HEK293 (cell line): ENCODE data around the gene CTDNEP1.

Experiments
- CTCF ChIA-PET: fragments of 350-600 bp; formaldehyde crosslinking; extraction: SDS; loops from one replicate; lab custom pipeline; 2021; ENCODE audit warnings: antibody characterized with exemption; lab: Yijun Ruan, JAX
- POLR2A ChIA-PET: fragments of 300-600 bp; formaldehyde crosslinking; extraction: SDS; loops from one replicate; lab custom pipeline; 2020; ENCODE audit warnings: antibody characterized with exemption, inconsistent platforms; lab: Yijun Ruan, JAX
- H3K27ac ChIP-seq: fragments of 200-500 bp; sonication (Bioruptor generic); 2 replicates; pipeline ENCODE4 v1.5.1; 2014; ENCODE audit warnings: low read depth, low read length, control low read depth, inconsistent platforms; ENCODE audit errors: extremely low read depth
- H3K36me3 ChIP-seq, 2 experiments: fragments of 200-500 bp in 1 of 2; sonication (Bioruptor generic) in 1 of 2; 1 replicate in 1 of 2; 2 replicates in 1 of 2; pipeline ENCODE4 v1.5.1; 2014 to 2017; ENCODE audit warnings: inconsistent platforms in 2 of 2, low read length in 2 of 2; ENCODE audit not compliant: control insufficient read depth in 2 of 2, insufficient read depth in 1 of 2
- H3K4me1 ChIP-seq: fragments of 200-500 bp; sonication (Bioruptor generic); 2 replicates; pipeline ENCODE4 v1.5.1; 2014; ENCODE audit warnings: mild to moderate bottlenecking, low read length, inconsistent platforms; ENCODE audit not compliant: control insufficient read depth, insufficient read depth
- H3K4me3 ChIP-seq: 2 replicates; pipeline ENCODE4 v1.5.1; 2011; ENCODE audit warnings: low read depth, mild to moderate bottlenecking, control low read depth, low read length, moderate library complexity
- H3K9me3 ChIP-seq: fragments of 200-500 bp; sonication (Bioruptor generic); 2 replicates; pipeline ENCODE4 v1.5.1; 2014; ENCODE audit warnings: low read depth, low read length, inconsistent platforms; ENCODE audit not compliant: control insufficient read depth, insufficient read depth
- ATF2 ChIP-seq: fragments of 450-650 bp; formaldehyde crosslinking; IDR thresholded peaks from 2 replicates; pipeline ENCODE4 v1.5.1; 2016; ENCODE audit warnings: missing biosample characterization, missing genetic modification characterization, low read depth
- EGR2 ChIP-seq: fragments of 450-650 bp; formaldehyde crosslinking; IDR thresholded peaks from 2 replicates; pipeline ENCODE4 v1.5.1; 2016; ENCODE audit warnings: low read depth, missing biosample characterization, missing genetic modification characterization
- GLI2 ChIP-seq: fragments of 450-650 bp; formaldehyde crosslinking; IDR thresholded peaks from 2 replicates; pipeline ENCODE4; 2017; ENCODE audit warnings: missing biosample characterization, missing genetic modification characterization, low read depth, borderline replicate concordance
- GLI4 ChIP-seq: fragments of 450-650 bp; formaldehyde crosslinking; IDR thresholded peaks from 2 replicates; pipeline ENCODE4 v1.5.1; 2016; ENCODE audit warnings: missing biosample characterization, missing genetic modification characterization
- GLIS2 ChIP-seq: fragments of 450-650 bp; formaldehyde crosslinking; IDR thresholded peaks from 2 replicates; pipeline ENCODE4 v1.5.1; 2016; ENCODE audit warnings: missing biosample characterization, missing genetic modification characterization
- HOXC10 ChIP-seq: sonication (generic); formaldehyde crosslinking; IDR thresholded peaks from 2 replicates; pipeline ENCODE4 v1.8.1; 2023; ENCODE audit warnings: mild to moderate bottlenecking, missing genetic modification reagents
- KLF1 ChIP-seq: fragments of 450-650 bp; formaldehyde crosslinking; IDR thresholded peaks from 2 replicates; pipeline ENCODE4 v1.5.1; 2016; ENCODE audit warnings: missing biosample characterization, missing genetic modification characterization
- KLF8 ChIP-seq: fragments of 450-650 bp; formaldehyde crosslinking; IDR thresholded peaks from 2 replicates; pipeline ENCODE4 v1.5.1; 2016; ENCODE audit warnings: missing biosample characterization, missing genetic modification characterization
- KLF9 ChIP-seq: fragments of 450-650 bp; formaldehyde crosslinking; IDR thresholded peaks from 2 replicates; pipeline ENCODE4 v1.5.1; 2016; ENCODE audit warnings: missing biosample characterization, missing genetic modification characterization, low read depth
- MYNN ChIP-seq: fragments of 450-650 bp; formaldehyde crosslinking; IDR thresholded peaks from 2 replicates; pipeline ENCODE4 v1.5.1; 2016; ENCODE audit warnings: missing biosample characterization, missing genetic modification characterization, borderline replicate concordance
- OSR2 ChIP-seq: fragments of 450-650 bp; formaldehyde crosslinking; IDR thresholded peaks from 2 replicates; pipeline ENCODE4 v1.5.1; 2016; ENCODE audit warnings: missing biosample characterization, missing genetic modification characterization
- PATZ1 ChIP-seq: fragments of 450-650 bp; formaldehyde crosslinking; IDR thresholded peaks from 2 replicates; pipeline ENCODE4 v1.5.1; 2016; ENCODE audit warnings: missing biosample characterization, missing genetic modification characterization
- PRDM10 ChIP-seq: fragments of 450-650 bp; formaldehyde crosslinking; IDR thresholded peaks from 2 replicates; pipeline ENCODE4 v1.5.1; 2016; ENCODE audit warnings: missing biosample characterization, missing genetic modification characterization
- SP7 ChIP-seq: fragments of 450-650 bp; formaldehyde crosslinking; IDR thresholded peaks from 2 replicates; pipeline ENCODE4 v1.5.1; 2016; ENCODE audit warnings: missing biosample characterization, missing genetic modification characterization
- ZBTB17 ChIP-seq: fragments of 450-650 bp; formaldehyde crosslinking; IDR thresholded peaks from 2 replicates; pipeline ENCODE4 v1.5.1; 2016; ENCODE audit warnings: missing biosample characterization, missing genetic modification characterization
- ZBTB26 ChIP-seq: fragments of 450-650 bp; formaldehyde crosslinking; optimal IDR thresholded peaks from 2 replicates; pipeline ENCODE3; 2016; ENCODE audit warnings: missing biosample characterization, mild to moderate bottlenecking, missing genetic modification characterization
- ZBTB7A ChIP-seq: fragments of 450-650 bp; formaldehyde crosslinking; IDR thresholded peaks from 2 replicates; pipeline ENCODE4 v1.5.1; 2016; ENCODE audit warnings: low read depth, missing biosample characterization, missing genetic modification characterization
- ZFP69B ChIP-seq: fragments of 450-650 bp; formaldehyde crosslinking; IDR thresholded peaks from 2 replicates; pipeline ENCODE4 v1.5.1; 2016; ENCODE audit warnings: missing biosample characterization, missing genetic modification characterization
- ZNF138 ChIP-seq: fragments of 450-650 bp; formaldehyde crosslinking; IDR thresholded peaks from 2 replicates; pipeline ENCODE4 v1.5.1; 2016; ENCODE audit warnings: missing biosample characterization, missing genetic modification characterization, borderline replicate concordance
- ZNF302 ChIP-seq: fragments of 450-650 bp; formaldehyde crosslinking; IDR thresholded peaks from 2 replicates; pipeline ENCODE4 v1.5.1; 2016; ENCODE audit warnings: missing biosample characterization, missing genetic modification characterization, low read depth
- ZNF335 ChIP-seq: fragments of 450-650 bp; formaldehyde crosslinking; conservative IDR thresholded peaks from 2 replicates; pipeline ENCODE4 v1.5.1; 2016; ENCODE audit warnings: missing biosample characterization, missing genetic modification characterization
- ZNF341 ChIP-seq: fragments of 450-650 bp; formaldehyde crosslinking; IDR thresholded peaks from 2 replicates; pipeline ENCODE4; 2016; ENCODE audit warnings: low read depth, missing biosample characterization, missing genetic modification characterization
- ZNF391 ChIP-seq: fragments of 450-650 bp; formaldehyde crosslinking; IDR thresholded peaks from 2 replicates; pipeline ENCODE4 v1.5.1; 2016; ENCODE audit warnings: low read depth, missing biosample characterization, missing genetic modification characterization, borderline replicate concordance
- ZNF791 ChIP-seq: fragments of 450-650 bp; formaldehyde crosslinking; IDR thresholded peaks from 2 replicates; pipeline ENCODE4 v1.5.1; 2016; ENCODE audit warnings: missing biosample characterization, missing genetic modification characterization
- ZXDB ChIP-seq: fragments of 450-650 bp; formaldehyde crosslinking; IDR thresholded peaks from 2 replicates; pipeline ENCODE4 v1.5.1; 2016; ENCODE audit warnings: missing biosample characterization, missing genetic modification characterization
- TF ChIP-seq, protein P1 (sequence below): sonication (generic); formaldehyde crosslinking; IDR thresholded peaks from 2 replicates; pipeline ENCODE4 v1.8.1; 2022; ENCODE audit warnings: mild to moderate bottlenecking, moderate library complexity, missing genetic modification reagents

CTDNEP1 gene

GRCh38 chr17:7205561-7205960 is 46.0 kb downstream of the CTDNEP1 start:
- peak; percentile 0 for TF ChIP-seq ZBTB26
- TF ChIP-seq EGR2 (tag by site-specific recombination), result 0 out of 2 replicates have a peak, but pooled peaks have one; percentile 6
- no peak for TF ChIP-seq GLI2 (tag by site-specific recombination)
- no peak for TF ChIP-seq KLF8 (tag by site-specific recombination)
- TF ChIP-seq, protein P1, sequence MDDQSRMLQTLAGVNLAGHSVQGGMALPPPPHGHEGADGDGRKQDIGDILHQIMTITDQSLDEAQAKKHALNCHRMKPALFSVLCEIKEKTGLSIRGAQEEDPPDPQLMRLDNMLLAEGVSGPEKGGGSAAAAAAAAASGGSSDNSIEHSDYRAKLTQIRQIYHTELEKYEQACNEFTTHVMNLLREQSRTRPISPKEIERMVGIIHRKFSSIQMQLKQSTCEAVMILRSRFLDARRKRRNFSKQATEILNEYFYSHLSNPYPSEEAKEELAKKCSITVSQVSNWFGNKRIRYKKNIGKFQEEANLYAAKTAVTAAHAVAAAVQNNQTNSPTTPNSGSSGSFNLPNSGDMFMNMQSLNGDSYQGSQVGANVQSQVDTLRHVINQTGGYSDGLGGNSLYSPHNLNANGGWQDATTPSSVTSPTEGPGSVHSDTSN, result no peak
- TF ChIP-seq GLI4 (tag by site-specific recombination), result no peak
- TF ChIP-seq OSR2, result no peak
- TF ChIP-seq ZNF138 (tag by site-specific recombination), result no peak
- TF ChIP-seq KLF9 (tag by site-specific recombination), result no peak
- TF ChIP-seq MYNN, result no peak
- no peak for TF ChIP-seq ZXDB (tag by site-specific recombination)
- TF ChIP-seq ZNF391 (tag by site-specific recombination), result no peak
- no peak overlapping the region for H3K4me3 ChIP-seq
- H3K27ac ChIP-seq, result no peak overlapping the region

DNA sequence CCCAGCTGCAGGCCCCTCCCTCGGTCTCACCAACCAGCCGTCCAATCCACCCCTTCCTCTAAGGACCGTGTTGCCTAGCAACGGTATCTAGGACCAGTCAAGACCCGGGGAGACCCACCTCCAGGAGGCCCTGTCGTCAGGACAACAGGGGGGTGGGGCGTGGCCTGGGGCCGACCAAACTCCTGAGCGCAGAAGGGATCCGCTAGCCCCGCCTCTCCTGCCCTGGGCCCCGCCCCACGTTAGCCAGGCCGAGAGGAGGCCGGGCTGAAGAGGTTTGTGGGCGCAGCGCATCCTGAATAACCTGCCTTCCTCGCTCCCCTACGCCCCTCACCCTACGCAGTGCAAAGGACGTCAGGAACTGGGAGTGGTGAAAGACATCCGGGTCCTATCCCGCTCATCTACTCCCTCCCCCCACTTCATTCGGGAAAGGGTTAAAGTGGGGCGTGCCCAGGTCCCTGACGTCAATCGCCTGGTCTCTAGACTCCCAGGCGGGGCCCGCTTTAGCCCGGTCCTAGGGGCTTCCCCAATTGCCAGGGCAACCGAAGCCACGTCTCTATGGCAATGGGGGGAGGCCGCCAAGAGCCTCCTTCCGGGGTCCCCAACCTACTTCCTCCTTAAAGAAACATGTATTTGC is 46.6 kb downstream of the CTDNEP1 start:
- no peak overlapping the region for H3K27ac ChIP-seq
- peak; percentile 59; the same call in 1 of the 2 replicates for TF ChIP-seq SP7 (tag by site-specific recombination)
- TF ChIP-seq ZBTB7A (tag by site-specific recombination), result no peak
- TF ChIP-seq HOXC10 (CRISPR knock-in tag), result no peak
- peak; percentile 55 for TF ChIP-seq ATF2 (tag by site-specific recombination)
- no peak for TF ChIP-seq ZNF302 (tag by site-specific recombination)
- peak; percentile 28; the same call in 1 of the 2 replicates for TF ChIP-seq ZNF341 (tag by site-specific recombination)
- TF ChIP-seq ZBTB17, result peak; percentile 87
- TF ChIP-seq GLIS2 (tag by site-specific recombination), result peak; percentile 60; the same call in 1 of the 2 replicates
- TF ChIP-seq KLF1 (tag by site-specific recombination), result peak; percentile 74
- TF ChIP-seq ZNF335, result peak; percentile 90
- peak; percentile 88 for TF ChIP-seq KLF9 (tag by site-specific recombination)
- TF ChIP-seq PATZ1 (tag by site-specific recombination), result peak; percentile 89
- peak; percentile 65; the same call in 1 of the 2 replicates for TF ChIP-seq ZFP69B (tag by site-specific recombination)
- no peak for TF ChIP-seq ZNF791
- TF ChIP-seq PRDM10 (tag by site-specific recombination), result peak; percentile 89

More at GRCh38 chr17:7205561-7205960, 46.0 kb downstream of the CTDNEP1 start:
- Histone ChIP-seq H3K9me3 (no peaks in the 10 kb centered on the region), H3K36me3 (peaks cover 9 to 31% of the 10 kb centered on the region in 2 experiments), H3K4me1 (peaks cover 3% of the 10 kb centered on the region; the same call in 1 of the 2 replicates)
- ChIA-PET POLR2A (interaction anchor here (0.9 kb wide), 1 partner anchor 14 kb away, joined by 3 read pairs; the partner anchor contains the start of genes ACADVL and DLG4), CTCF (no interaction called here)

More for the DNA sequence above, 46.6 kb downstream of the CTDNEP1 start:
- CTCF ChIA-PET, result interaction anchor here (0.6 to 1.3 kb wide), 3 partner anchors 159 to 866 kb away, joined by 3 to 4 read pairs (median 4); no protein-coding TSS in a partner anchor
- POLR2A ChIA-PET, result no interaction called here
- Histone ChIP-seq H3K9me3 (no peaks in the 10 kb centered on the region), H3K36me3 (peaks cover 11 to 31% of the 10 kb centered on the region in 2 experiments), H3K4me3 (peak overlapping the region; percentile 41), H3K4me1 (peaks cover 3% of the 10 kb centered on the region; the same call in 1 of the 2 replicates)
